HG02970 (cell line): ENCODE measurements around the gene BRMS1L.
"Not testable (repeated sequence)": the region's sequence is repeated elsewhere in the genome, so short reads cannot be mapped to it uniquely, and the experiment has no call there.

ENCODE experiments used
- ATAC-seq: cut with Tn5 transposase; IDR thresholded peaks from one replicate; pipeline ENCODE4 v1.9.1; 2021; ENCODE audit warnings: mild to moderate bottlenecking, moderate library complexity, moderate number of reproducible peaks; ENCODE audit not compliant: unreplicated experiment, low FRiP score

Gene BRMS1L

DNA sequence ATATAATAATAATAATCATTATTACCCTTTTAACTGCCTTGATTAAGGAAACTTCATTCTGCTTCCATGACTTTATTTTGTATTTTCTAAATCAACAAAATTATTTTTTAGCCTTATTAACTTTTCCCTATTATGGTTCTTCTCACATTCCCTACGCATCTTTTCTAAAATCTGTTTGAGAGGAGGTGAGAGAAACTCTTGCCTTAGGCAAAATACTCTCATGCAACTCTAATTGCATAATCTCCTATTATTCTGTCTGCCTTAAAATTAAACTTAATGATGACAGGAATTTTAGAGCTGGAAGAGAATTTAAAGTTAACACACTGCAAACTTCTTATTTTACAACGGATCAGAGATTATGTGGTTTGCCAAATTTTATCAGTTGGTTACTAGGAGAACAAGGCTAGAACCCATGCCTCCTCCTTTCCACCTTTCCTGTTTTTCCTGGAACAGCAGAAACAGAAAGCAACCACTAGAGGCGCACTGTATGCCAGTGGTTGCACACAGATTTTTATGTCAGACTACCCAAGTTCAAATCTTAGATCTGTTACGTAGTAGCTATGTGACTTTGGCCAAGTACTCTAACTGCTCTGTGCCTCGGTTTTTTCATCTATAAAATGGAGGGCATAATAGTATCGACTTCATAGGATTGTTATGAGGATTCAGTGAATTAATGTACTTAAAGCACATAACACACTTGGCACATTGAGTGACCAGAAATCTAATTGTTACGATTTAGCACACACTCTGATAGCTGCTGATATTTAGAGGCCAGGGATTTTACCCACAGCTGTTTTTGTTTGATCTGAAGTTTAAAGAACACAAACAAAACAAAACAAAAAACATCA, 4.3 kb upstream of the BRMS1L start:
- no peak for ATAC-seq

DNA sequence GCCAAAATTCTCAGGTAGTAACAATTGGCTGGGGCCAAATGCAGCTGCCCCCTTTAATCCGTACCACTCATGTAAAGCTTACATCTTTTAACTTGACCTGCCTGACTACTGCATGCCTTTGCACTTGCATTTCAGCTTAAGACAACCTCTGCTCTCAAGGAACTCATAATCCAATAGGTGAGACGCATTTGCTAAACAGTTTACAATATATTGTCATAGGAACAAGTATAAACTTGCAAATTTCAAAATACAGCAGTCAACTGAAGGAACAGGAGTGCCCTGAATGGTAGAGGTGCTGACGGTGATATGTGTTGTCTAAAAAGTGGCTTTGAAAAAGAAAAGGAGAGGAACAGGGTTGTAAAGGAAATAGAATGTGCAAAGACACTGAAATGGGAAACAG, 3.6 kb upstream of the BRMS1L start:
- no peak for ATAC-seq

DNA sequence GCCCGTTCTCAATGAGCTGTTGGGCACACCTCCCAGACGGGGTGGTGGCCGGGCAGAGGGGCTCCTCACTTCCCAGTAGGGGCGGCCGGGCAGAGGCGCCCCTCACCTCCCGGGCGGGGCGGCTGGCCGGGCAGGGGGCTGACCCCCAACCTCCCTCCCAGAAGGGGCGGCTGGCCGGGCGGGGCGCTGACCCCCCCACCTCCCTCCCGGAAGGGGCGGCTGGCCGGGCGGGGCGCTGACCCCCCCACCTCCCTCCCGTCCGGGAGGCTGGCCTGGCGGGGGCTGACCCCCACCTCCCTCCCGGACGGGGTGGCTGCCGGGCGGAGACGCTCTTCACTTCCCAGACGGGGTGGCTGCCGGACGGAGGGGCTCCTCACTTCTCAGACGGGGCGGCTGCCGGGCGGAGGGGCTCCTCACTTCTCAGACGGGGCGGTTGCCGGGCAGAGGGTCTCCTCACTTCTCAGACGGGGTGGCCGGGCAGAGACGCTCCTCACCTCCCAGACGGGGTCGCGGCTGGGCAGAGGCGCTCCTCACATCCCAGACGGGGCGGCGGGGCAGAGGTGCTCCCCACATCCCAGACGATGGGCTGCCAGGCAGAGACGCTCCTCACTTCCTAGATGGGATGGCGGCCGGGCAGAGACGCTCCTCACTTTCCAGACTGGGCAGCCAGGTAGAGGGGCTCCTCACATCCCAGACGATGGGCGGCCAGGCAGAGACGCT, 1.5 kb upstream of the BRMS1L start:
- ATAC-seq = not testable (repeated sequence)

DNA sequence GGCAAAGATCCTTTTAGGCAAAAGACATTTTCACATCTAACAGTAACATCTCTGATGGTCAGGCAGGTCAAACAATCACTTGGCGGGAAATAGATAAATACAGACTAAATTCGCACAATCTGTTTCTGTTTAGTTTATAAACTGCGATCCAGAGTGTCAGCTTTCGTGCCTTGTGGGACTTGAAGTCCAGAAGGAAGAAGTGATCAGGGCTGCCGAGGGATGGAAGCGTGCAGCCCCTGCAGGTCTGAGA, 245 bp upstream of the BRMS1L start:
- ATAC-seq = no peak

DNA sequence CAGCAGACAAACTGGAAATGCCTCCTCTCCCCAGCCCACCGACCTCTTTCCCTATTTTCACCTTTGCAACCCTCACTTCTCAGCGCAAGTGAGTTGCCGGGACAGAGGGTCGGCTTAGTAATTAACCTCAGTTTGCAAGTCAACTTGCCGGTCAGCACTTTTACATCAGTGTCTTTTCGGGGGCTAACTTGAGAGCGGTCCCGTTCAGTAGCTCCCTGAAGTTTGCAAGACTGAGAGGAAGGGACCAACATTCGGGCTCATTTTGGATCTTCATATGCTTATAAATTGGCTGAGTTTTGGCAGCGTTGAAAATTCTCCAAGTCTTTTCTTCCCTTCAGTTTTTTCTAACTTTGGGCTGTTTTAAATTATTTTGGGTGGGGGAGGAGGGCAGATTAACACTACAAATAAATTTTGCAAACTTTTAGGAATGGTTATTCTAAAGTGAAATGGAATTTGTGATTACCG, 846 bp downstream of the BRMS1L start:
- no peak for ATAC-seq

DNA sequence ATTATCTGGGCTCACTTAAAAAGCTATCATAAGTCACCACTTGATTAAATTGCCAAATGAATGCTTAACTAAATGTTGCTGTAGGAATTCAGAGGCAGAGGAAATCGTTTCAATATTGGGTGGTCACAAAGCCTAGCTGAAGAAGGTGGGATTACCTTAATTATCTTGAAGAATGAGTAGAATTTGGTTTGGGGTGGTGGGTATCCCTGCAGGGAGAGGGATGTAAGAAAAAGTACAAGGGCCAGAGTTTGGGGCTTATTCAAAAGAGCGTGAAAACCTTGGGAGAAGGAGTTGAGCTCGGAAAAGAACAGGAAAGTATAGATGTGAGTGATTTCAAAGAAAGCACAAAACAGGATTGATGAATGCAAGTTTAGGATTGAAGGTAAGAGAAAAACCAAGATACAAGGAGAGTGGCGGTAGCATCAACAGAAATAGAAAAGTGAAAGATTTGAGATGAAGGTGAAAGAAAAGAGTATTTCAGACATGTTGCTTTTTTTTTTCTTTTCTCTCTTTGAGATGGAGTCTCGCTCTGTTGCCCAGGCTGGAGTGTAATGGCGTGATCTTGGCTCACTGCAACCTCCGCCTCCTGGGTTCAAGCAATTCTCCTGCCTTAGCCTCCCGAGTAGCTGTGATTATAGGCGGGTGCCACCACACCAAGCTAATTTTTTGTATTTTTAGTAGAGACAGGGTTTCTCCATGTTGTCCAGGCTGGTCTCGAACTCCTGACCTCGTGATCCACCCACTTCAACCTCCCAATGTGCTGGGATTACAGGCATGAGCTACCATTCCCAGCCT, 1.7 kb downstream of the BRMS1L start:
- ATAC-seq = no peak

DNA sequence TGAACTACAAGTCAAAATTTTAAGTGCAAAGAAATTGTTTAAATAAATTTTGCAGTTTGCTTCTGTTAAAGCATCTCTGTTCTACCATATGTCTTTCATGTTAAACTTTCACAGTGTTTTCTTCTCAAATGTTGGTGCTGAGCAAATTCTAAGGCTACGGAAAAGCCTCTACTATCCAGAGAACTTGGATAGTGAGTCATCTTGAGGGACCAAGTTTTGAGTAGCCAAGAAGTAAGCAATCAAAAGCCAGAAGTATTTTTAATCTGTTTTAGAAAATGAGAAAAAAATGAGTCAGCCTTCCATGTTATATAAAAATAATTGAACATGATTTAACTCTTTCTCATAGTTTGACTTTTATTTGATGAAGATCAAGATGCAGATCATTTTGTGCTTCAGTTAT, 3.3 kb downstream of the BRMS1L start:
- ATAC-seq = no peak

DNA sequence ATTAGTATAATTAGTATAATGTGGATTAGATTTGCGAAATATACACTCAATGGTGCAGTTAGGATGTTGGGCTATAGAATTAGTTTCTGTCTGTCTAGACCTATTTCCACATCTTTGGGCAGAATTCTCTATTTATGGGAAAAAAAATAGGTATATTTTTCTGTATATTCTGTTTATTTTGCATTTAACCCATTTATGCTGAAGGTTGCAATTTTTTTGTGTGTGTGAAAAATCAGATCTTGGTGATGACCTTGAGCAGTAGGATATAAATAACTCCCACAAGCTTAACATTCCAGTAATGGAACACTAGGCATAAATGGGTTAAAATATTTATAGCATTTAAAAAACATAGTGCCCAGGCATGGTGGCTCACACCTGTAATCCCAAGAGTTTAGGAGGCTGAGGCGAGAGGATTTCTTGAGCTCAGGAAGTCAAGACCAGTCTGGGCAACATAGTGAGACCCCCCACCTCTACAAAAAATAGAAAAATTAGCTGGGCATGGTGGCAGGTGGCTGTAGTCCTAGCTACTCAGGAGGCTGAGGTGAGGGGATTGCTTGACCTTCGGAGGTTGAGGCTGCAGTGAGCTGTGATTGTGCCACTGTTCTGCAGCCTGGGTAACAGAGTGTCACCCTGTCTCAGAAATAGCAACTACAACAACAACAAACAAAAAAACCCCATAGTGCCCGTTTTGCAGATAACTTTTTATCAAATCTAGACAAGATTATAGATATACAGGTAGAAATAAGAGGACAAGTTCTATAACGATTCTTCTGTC, 9.3 kb downstream of the BRMS1L start:
- no peak for ATAC-seq

DNA sequence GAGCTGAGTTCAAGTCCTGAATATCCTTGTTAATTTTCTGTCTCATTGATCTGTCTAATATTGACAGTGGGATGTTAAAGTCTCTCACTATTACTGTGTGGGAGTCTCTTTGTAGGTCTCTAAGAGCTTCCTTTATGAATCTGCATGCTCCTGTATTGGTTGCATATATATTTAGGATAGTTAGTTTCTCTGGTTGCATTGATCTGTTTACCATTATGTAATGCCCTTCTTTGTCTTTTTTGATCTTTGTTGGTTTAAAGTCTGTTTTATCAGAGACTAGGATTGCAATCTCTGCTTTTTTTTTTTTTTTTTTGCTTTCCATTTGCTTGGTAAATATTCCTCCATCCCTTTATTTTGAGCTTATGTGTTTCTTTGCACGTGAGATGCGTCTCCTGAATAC, 15.6 kb downstream of the BRMS1L start:
- ATAC-seq = not testable (repeated sequence)

DNA sequence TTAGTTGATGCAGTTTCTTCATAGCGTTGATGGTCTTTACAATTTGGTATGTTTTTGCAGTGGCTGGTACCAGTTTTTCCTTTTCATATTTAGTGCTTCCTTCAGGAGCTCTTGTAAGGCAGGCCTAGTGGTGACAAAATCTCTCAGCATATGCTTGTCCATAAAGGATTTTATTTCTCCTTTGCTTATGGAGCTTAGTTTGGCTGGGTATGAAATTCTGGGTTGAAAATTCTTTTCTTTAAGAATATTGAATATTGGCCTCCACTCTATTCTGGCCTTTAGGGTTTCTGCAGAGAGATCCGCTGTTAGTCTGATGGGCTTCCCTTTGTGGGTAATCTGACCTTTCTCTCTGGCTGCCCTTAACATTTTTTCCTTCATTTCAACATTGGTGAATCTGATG, 16.1 kb downstream of the BRMS1L start:
- ATAC-seq = not testable (repeated sequence)

DNA sequence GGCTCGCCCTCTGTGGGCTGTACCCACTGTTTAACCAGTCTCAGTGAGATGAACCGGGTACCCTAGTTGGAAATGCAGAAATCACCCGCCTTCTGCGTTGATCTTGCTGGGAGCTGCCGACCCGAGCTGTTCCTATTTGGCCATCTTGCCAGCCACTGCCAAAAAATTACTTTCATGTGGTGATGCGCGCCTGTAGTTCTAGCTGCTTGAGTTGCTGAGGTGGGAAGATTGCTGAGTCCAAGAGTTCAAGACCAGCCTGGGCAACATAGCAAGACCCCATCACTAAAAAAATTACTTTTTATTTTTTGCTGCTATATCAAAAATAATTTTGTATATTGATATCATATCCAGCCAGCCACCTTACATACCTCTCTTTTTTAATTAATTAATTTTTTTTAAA, 18.4 kb downstream of the BRMS1L start:
- no peak for ATAC-seq

DNA sequence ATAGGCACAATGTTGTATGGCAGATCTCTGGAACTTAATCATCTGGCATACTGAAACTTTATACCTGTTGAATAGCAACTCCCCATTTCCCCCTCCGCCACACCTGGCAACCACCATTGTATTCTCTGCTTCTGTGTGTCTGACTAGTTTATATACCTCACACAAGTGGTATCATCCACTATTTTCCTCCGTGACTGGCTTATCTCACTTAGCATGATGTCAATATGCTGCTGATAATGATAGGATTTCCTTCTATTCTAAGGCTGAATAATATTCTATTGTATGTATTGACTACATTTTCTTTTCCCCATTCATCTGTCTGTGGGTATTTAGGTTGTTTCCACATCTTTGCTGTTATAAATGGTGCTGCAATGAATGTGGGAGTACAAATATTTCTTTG, 21.5 kb downstream of the BRMS1L start:
- ATAC-seq = no peak

DNA sequence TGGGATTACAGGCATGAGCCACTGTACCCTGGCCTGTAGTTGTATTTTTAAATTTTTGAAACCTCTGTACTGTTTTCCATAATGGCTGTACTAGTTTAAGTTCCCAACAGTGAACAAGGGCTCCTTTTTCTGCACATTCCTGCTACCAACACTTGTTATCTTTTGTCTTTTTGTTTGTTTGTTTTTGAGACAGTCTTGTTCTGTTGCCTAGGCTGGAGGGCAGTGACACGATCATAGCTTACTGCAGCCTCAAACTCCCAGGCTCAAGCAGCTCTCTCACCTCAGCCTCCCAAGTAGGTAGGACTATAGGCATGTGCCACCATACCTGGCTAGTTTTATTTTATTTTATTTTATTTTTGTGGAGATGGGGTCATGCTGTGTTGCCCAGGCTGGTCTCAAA, 23.0 kb downstream of the BRMS1L start:
- ATAC-seq = no peak

DNA sequence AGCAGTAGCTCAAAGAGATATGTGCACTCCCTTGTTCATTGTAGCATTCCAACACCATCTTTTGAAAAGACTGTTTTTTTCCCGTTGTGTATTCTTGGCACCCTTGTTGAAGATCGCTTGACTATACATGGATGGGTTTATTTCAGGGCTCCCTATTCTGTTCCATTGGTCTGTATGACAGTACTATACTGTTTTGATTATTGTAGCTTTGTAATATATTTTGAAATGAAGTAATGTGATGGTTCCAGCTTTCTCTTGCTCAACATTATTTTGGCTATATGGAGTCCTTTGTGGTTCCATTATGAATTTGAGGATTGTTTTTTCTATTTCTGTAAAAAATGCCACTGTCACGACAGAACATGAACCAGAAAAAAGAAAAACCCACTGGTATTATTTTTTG, 25.7 kb downstream of the BRMS1L start:
- ATAC-seq = no peak

DNA sequence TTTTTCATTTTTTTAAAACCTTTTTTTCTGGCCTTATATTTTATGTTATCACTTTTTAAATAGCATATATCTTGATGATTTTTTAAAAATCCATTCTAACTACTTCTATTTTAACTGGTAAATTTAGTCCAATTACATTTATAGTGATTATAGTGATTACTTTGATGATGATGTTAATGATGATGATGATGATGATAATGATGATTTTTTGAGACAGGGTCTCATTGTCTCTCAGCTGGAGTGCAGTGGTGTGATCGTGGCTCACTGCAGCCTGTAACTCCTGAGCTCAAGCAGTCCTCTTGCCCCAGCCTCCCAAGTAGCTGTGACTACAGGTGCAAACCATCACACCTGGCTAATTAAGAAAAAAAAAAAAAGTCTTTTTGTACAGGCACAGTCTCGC, 27.1 kb downstream of the BRMS1L start:
- ATAC-seq = no peak

DNA sequence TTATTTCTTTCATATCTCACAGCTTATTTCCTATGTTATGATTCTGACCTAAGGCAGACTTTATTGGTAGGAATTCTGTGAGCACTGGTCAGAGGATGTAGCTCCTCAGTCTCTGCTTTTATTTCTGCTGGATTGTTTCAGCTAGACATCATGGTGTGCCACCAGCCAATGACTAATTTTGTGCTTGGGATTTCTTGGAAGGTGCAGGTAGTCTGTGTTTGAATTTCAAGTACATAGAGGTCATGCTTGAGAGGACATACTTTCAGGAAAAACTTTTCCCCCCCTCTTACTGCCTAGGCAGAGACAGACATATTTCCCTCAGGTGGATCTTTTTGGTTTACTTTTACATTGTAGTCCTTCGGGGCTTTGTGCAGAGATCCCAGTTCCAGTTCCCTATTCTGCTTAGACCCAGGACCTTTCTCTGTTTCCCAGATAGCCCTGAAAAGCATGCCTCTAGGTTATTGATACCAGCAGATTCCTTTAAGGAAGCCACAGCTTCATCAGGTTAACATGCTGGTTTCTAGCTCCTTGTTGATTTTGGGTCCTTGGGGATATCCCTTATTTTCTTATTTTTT, 28.6 kb downstream of the BRMS1L start:
- no peak for ATAC-seq

DNA sequence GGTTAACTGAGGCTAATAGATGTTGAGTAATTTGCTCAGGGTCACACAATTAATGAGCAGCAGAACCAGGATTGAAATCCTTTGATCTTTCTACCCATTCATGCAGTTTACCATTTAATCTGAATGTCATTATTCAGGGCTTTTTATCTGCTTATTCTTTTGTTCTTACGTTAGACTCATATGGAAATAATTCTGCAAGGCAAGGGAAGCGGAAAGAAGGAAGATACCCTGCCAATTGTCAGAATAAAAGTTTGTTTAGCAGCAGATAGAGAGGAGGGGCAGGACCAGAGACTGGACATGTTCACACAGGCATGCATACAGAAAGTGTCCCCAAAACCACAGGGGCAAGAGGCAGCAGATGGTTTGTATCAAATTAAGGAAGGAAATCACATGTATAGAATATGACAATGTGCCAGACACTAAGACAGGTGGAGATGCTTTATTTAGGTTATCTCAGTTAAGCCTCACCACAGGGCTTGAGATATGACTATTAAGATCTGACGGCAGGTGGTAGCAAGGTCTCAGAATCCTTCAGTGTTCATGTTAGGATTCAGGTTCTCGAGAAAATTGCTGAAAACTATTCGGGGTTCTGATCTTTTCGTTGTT, 29.8 kb downstream of the BRMS1L start:
- peak; percentile 91 for ATAC-seq

DNA sequence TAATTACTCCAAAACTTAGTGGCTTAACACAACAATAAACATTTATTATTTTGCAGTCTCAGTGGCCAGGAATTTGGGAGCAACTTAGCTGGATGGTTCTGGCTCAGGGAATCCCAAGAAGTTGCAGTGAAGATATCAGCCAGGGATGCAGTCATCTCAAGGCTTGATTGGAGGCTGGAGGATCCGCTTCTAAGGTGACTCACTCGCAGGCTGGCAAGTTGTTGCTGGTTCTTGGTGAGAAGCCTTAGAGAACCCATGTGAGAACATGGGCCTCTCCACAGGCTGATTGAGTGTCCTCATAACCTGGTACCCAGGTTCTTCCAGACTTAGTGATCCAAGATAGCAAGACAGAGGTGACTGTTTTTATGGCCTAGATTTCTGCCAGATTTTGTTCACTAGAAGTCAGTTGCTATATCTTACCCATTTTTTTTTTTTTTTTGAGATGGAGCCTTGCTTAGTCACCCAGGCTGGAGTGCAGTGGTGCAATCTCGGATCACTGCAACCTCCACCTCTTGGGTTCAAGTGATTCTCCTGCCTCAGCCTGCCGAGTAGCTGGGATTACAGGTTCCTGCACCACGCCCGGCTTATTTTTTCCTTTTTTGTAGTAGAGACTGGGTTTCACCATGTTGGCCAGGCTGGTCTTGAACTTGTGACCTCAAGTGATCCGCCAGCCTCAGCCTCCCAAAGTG, 32.5 kb downstream of the BRMS1L start:
- ATAC-seq = no peak

DNA sequence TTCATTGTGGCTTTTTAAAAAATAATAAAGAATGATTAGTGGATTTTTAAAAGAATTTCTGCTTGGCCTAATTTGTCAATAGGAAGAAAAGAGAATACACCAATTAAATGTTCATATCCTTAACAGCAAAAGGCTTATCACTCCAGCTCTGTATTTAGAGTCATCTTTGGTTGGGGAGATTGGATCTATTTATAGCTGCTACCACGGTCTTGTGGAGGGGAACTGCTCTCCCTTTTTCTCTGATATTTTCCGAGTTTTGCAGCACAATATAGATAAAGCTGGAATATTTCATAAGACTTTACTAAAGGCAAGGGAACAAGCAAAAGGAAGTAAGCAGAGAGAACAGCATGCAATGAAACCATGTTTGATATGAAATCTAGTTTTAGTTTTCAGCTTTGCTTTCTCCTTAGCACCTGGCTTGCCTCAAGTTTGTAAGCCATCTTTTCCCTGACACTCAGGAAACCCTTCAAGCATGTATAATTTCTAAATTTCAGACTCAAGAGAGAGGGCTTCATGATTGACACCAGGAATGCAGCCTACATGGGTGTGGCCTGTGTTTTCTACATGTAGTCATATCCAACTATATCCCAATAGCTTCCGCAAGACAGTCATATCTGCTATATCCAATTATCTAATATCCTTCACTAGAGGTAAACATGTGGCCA, 35.2 kb downstream of the BRMS1L start:
- ATAC-seq = no peak
